Fibroblast of lung (primary cell): ENCODE data around the gene PCK2. TPM values are rescaled to one million over a fixed set of nuclear protein-coding genes. Genes with fewer than 3 reads are reported as not detected.

Experiments
- DNase-seq, 2 donors: peaks; one replicate each; pipeline versions ENCODE4 v3.0.0 to v3.0.0-alpha.2; 2010; ENCODE audit warnings: low read depth in 2 of 2
- H2AFZ ChIP-seq: 2 replicates; pipeline ENCODE4 v1.5.1; 2012; ENCODE audit warnings: low read length, control low read depth, inconsistent platforms
- H3K27ac ChIP-seq: 2 replicates; pipeline ENCODE4 v1.5.1; 2011; ENCODE audit warnings: low read length, control low read depth; ENCODE audit not compliant: insufficient read depth
- H3K27me3 ChIP-seq: 2 replicates; pipeline ENCODE4 v1.5.1; 2011; ENCODE audit warnings: mild to moderate bottlenecking, low read length; ENCODE audit not compliant: control insufficient read depth, insufficient read depth
- H3K36me3 ChIP-seq: 2 replicates; pipeline ENCODE4 v1.5.1; 2011; ENCODE audit warnings: low read length; ENCODE audit not compliant: control insufficient read depth, insufficient read depth
- H3K4me1 ChIP-seq: 2 replicates; pipeline ENCODE4 v1.5.1; 2011; ENCODE audit warnings: low read length; ENCODE audit not compliant: control insufficient read depth, insufficient read depth; ENCODE audit errors: extremely low read depth
- H3K4me2 ChIP-seq: 2 replicates; pipeline ENCODE4 v1.5.1; 2011; ENCODE audit warnings: low read length, control low read depth; ENCODE audit not compliant: insufficient read depth; ENCODE audit errors: extremely low read depth
- H3K4me3 ChIP-seq, 4 experiments: fragments of 200-600 bp in 1 of 4; sonication (generic) in 1 of 4; replicated peaks in 1 of 4; 2 replicates each; pipeline ENCODE4 v1.5.1; 2011 to 2016; ENCODE audit warnings: low read length in 4 of 4, low read depth in 3 of 4, mild to moderate bottlenecking in 3 of 4, control low read depth in 2 of 4, inconsistent platforms in 1 of 4, mixed read lengths in 1 of 4; ENCODE audit not compliant: insufficient read depth in 1 of 4; ENCODE audit errors: control extremely low read depth in 1 of 4
- H3K79me2 ChIP-seq: 2 replicates; pipeline ENCODE4 v1.5.1; 2012; ENCODE audit warnings: mild to moderate bottlenecking, low read length, inconsistent platforms; ENCODE audit not compliant: control insufficient read depth, insufficient read depth
- H3K9ac ChIP-seq: 2 replicates; pipeline ENCODE4 v1.5.1; 2011; ENCODE audit warnings: mild to moderate bottlenecking, low read length, control low read depth; ENCODE audit not compliant: insufficient read depth
- H3K9me3 ChIP-seq: 2 replicates; pipeline ENCODE4 v1.5.1; 2012; ENCODE audit warnings: low read depth, low read length; ENCODE audit not compliant: control insufficient read depth, insufficient read depth
- H4K20me1 ChIP-seq: 2 replicates; pipeline ENCODE4 v1.5.1; 2011; ENCODE audit warnings: low read length; ENCODE audit not compliant: control insufficient read depth, insufficient read depth; ENCODE audit errors: extremely low read depth
- CTCF ChIP-seq, 2 donors: IDR thresholded peaks in 1 of 2; conservative IDR thresholded peaks in 1 of 2; 1 replicate in 1 of 2; 2 replicates in 1 of 2; pipeline ENCODE4 v1.5.1; 2011 to 2012; ENCODE audit warnings: low read length in 2 of 2, control low read depth in 1 of 2, inconsistent platforms in 1 of 2, low read depth in 1 of 2, mild to moderate bottlenecking in 1 of 2
- EZH2 ChIP-seq: IDR thresholded peaks from 2 replicates; pipeline ENCODE4 v1.5.1; 2012; ENCODE audit warnings: low read length, control low read depth, mild to moderate bottlenecking; ENCODE audit errors: missing control alignments
- polyA plus RNA-seq, 2 donors: library from polyadenylated mRNA; depleted of rRNA in 1 of 2; stranded (reverse) in 1 of 2; unstranded in 1 of 2; fragments of >200 nt; gene quantifications; 2 replicates each; pipeline ENCODE4 v1.2.1, GENCODE V29; 2011 to 2012; ENCODE audit warnings: missing spikeins in 1 of 2
- total RNA-seq: library from RNA; depleted of rRNA; stranded (reverse); fragments of >200 nt; gene quantifications from 2 replicates; pipeline ENCODE4 v1.2.1, GENCODE V29; 2014

The PCK2 gene
- total and polyA plus RNA-seq, 2 donors (not counting 1 experiment from before 2014, with no cell fraction given) = 15.9 to 71.3 TPM

- no peak for TF ChIP-seq CTCF (conservative IDR thresholded peaks at IDR 0.05 in 1 of 2, IDR thresholded peaks at IDR 0.05 in 1 of 2; ENCODE audit: low read depth in 1 of 2, low read length in 2 of 2)
- TF ChIP-seq EZH2 = no peak
- no peak overlapping the region for H3K9ac ChIP-seq
Measured at GRCh38 chr14:24088095-24088494, 6.0 kb upstream of the PCK2 start.

GRCh38 chr14:24089890-24090289 lies 4.2 kb upstream of the PCK2 start:
- TF ChIP-seq EZH2 (no peak), CTCF (conservative IDR thresholded peaks at IDR 0.05 in 1 of 2, IDR thresholded peaks at IDR 0.05 in 1 of 2; ENCODE audit: low read depth in 1 of 2, low read length in 2 of 2) (no peak)
- H3K4me2 ChIP-seq = no peak overlapping the region

More at GRCh38 chr14:24088095-24088494, 6.0 kb upstream of the PCK2 start:
- Histone ChIP-seq H3K4me1 (no peaks in the 10 kb centered on the region), H4K20me1 (no peaks in the 10 kb centered on the region), H3K36me3 (no peaks in the 10 kb centered on the region), H3K4me3 (no peak overlapping the region), H2AFZ (no peak overlapping the region), H3K27me3 (peaks cover 9% of the 10 kb centered on the region), H3K9me3 (no peaks in the 10 kb centered on the region), H3K79me2 (no peaks in the 10 kb centered on the region), H3K4me2 (no peak overlapping the region), H3K27ac (no peak overlapping the region)
- DNase-seq = no peak

GRCh38 chr14:24092110-24092504 lies 2.0 kb upstream of the PCK2 start:
- no peaks in the 10 kb centered on the region for H3K79me2 ChIP-seq
- peaks cover 2% of the 10 kb centered on the region for H3K4me1 ChIP-seq
- H3K9ac ChIP-seq = no peak overlapping the region
- H3K4me3 ChIP-seq = no peak overlapping the region
- no peaks in the 10 kb centered on the region for H3K36me3 ChIP-seq
- no peaks in the 10 kb centered on the region for H3K9me3 ChIP-seq
- no peak overlapping the region for H2AFZ ChIP-seq
- H4K20me1 ChIP-seq = no peaks in the 10 kb centered on the region
- TF ChIP-seq CTCF (conservative IDR thresholded peaks at IDR 0.05 in 1 of 2, IDR thresholded peaks at IDR 0.05 in 1 of 2; ENCODE audit: low read depth in 1 of 2, low read length in 2 of 2) = no peak
- no peak for TF ChIP-seq EZH2
- no peak for DNase-seq
- no peak overlapping the region for H3K4me2 ChIP-seq
- H3K27me3 ChIP-seq = no peaks in the 10 kb centered on the region
- no peak overlapping the region for H3K27ac ChIP-seq

More at GRCh38 chr14:24089890-24090289, 4.2 kb upstream of the PCK2 start:
- no peak overlapping the region for H3K9ac ChIP-seq
- no peaks in the 10 kb centered on the region for H3K27me3 ChIP-seq
- H2AFZ ChIP-seq = no peak overlapping the region
- no peak overlapping the region for H3K27ac ChIP-seq
- H3K4me3 ChIP-seq = no peak overlapping the region
- no peaks in the 10 kb centered on the region for H4K20me1 ChIP-seq
- H3K4me1 ChIP-seq = no peaks in the 10 kb centered on the region
- no peaks in the 10 kb centered on the region for H3K9me3 ChIP-seq
- no peak for DNase-seq
- no peaks in the 10 kb centered on the region for H3K79me2 ChIP-seq
- H3K36me3 ChIP-seq = no peaks in the 10 kb centered on the region
